Right lobe of liver (tissue), 4 donors: ENCODE measurements around the gene DUOX2.

Source experiments
- POLR2A ChIP-seq: fragments of 450-650 bp; IDR thresholded peaks from one replicate; pipeline ENCODE4 v1.6.1; 2017; ENCODE audit warnings: antibody characterized with exemption, mild to moderate bottlenecking
- TF ChIP-seq, protein P1 (sequence below), 4 donors: fragments of 200-600 bp in 3 of 4; fragments of 450-650 bp in 1 of 4; IDR thresholded peaks; one replicate each; pipeline versions ENCODE4 v1.5.1 to v1.8.0; 2016 to 2022; ENCODE audit warnings: antibody characterized with exemption in 4 of 4, mild to moderate bottlenecking in 2 of 4
- donor health status: DM: no; HTN: no; CAD: no.
- donor health status: DM: no; HTN: no; CAD: no.
- donor health status: DM: no; HTN: yes; CAD: no.

DNA sequence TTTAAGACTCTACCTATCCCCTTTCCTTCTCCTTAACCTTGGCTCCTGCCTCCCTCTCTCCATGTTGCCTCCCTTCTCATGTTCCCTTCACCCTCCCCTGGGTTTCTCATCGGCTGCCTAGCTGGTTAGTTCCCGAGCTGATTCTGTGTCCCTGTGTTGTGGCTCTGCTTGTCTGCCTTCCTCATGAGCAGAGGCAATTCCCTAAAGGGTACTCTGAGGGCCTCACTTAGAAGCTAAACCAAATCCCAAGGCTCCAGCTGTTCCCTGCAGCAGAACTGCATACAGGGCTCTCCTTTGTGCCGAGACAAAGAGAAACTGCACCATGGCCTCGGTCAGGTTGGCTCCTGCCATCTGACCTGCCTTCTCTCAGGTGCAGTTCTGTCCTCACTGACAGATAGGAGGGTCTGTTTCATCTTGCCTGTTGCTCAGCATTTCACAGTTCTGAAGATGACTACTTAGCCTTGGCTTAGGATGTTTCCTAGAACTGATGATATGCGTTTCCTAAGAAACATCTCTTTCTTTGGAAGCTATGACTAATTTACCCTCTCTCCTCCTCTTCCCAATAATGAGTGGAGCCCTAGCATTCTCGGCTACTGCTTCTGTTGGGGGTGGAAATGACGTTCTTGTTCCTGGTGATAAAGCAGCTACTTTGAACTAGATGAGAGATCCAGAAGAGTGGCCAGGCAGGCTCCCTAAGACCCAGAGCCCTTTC is 42.9 kb upstream of the DUOX2 start:
- no peak for TF ChIP-seq POLR2A
- TF ChIP-seq, protein P1, sequence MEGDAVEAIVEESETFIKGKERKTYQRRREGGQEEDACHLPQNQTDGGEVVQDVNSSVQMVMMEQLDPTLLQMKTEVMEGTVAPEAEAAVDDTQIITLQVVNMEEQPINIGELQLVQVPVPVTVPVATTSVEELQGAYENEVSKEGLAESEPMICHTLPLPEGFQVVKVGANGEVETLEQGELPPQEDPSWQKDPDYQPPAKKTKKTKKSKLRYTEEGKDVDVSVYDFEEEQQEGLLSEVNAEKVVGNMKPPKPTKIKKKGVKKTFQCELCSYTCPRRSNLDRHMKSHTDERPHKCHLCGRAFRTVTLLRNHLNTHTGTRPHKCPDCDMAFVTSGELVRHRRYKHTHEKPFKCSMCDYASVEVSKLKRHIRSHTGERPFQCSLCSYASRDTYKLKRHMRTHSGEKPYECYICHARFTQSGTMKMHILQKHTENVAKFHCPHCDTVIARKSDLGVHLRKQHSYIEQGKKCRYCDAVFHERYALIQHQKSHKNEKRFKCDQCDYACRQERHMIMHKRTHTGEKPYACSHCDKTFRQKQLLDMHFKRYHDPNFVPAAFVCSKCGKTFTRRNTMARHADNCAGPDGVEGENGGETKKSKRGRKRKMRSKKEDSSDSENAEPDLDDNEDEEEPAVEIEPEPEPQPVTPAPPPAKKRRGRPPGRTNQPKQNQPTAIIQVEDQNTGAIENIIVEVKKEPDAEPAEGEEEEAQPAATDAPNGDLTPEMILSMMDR (IDR thresholded peaks at IDR 0.05), result no peak
